ENCODE results near the gene PDGFA.
A peak's percentile ranks its signal among the peaks of the same experiment; 100 is the strongest.

GRCh38 chr7:516606-517456, 2.8 kb downstream of the PDGFA start:
- TF ChIP-seq EZH2 (IDR thresholded peaks at IDR 0.05) (peak; percentile 9), POLR2AphosphoS5 (IDR thresholded peaks at IDR 0.05; ENCODE audit: borderline replicate concordance, low read depth, low read length) (no peak)

Data from SK-N-MC (cell line).